Retinal pigment epithelial cell (primary cell): ENCODE measurements around the gene SND1.

Experiments used
- DNase-seq: peaks from one replicate; pipeline ENCODE4 v3.0.0-alpha.2; 2010; ENCODE audit warnings: low read depth
- H3K4me3 ChIP-seq: 2 replicates; pipeline ENCODE4 v1.5.1; 2011; ENCODE audit warnings: mild to moderate bottlenecking, low read length, control low read depth, moderate library complexity
- TF ChIP-seq, protein P1 (sequence below): conservative IDR thresholded peaks from 2 replicates; pipeline ENCODE4 v1.5.1; 2011; ENCODE audit warnings: low read depth, low read length, control low read depth, inconsistent platforms

Gene SND1

GRCh38 chr7:127675721-127676120, 23.7 kb downstream of the SND1 start:
- TF ChIP-seq, protein P1, sequence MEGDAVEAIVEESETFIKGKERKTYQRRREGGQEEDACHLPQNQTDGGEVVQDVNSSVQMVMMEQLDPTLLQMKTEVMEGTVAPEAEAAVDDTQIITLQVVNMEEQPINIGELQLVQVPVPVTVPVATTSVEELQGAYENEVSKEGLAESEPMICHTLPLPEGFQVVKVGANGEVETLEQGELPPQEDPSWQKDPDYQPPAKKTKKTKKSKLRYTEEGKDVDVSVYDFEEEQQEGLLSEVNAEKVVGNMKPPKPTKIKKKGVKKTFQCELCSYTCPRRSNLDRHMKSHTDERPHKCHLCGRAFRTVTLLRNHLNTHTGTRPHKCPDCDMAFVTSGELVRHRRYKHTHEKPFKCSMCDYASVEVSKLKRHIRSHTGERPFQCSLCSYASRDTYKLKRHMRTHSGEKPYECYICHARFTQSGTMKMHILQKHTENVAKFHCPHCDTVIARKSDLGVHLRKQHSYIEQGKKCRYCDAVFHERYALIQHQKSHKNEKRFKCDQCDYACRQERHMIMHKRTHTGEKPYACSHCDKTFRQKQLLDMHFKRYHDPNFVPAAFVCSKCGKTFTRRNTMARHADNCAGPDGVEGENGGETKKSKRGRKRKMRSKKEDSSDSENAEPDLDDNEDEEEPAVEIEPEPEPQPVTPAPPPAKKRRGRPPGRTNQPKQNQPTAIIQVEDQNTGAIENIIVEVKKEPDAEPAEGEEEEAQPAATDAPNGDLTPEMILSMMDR, result no peak
- H3K4me3 ChIP-seq, result no peak overlapping the region
- no peak for DNase-seq

DNA sequence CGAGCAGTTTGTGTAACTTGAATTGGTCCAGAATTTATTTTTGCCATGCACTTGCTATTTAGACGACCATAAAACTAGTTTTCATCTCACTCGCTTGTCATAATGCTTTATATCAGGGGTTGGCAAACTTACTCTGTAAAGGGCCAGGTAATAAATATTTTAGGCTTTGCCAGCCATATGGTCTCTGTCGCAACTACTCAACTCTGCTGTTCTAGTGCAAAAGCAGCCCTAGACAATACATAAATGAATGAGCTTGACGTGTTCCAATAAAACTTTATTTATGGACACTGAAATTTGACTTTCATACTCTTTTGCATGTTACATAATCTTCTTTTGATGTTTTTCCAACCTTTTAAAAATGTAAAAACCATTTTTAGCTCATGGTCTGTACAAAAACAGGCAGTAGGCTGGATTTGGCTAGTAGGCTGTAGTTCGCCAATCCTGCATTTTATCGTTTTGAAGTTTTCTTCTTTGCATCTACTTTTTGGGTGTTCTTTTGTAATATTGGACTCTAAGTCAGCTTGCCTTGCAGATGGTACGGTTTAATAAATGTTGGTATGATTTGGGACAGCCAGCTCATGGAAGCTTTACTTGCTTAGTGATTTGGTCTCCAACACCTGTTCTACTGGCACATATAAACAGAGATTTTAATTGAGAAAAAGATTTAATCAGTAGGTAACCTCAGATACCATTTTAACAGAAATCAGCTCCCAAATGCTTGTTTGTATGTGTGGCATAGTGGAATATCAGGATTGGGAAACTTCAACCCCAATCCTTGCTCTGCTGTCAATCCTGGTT, 25.6 kb downstream of the SND1 start:
- TF ChIP-seq, protein P1, result no peak
- DNase-seq, result no peak
- H3K4me3 ChIP-seq, result no peak overlapping the region

DNA sequence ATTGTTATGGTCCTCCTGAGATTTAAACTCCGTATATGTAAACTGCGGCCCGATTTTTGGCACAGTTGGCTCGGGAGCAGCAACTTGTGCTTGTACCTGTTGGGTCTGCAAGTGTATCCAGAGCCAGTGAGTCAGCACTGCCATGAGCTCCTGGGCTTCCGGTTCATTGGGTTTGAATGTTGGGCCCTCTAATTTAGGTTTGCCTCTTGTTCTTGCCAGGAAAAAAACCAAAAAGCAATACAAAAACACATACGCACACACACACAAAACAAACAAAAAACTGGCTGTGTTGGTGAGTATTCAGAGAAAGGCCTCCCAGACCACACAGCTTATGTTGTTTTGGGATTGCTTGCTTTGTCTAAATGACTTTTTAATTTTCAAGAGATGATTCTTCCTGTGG, 26.3 kb downstream of the SND1 start:
- H3K4me3 ChIP-seq, result no peak overlapping the region
- no peak for DNase-seq
- TF ChIP-seq, protein P1, result no peak

- TF ChIP-seq, protein P1, result no peak
- no peak for DNase-seq
- no peak overlapping the region for H3K4me3 ChIP-seq
Observed at GRCh38 chr7:127678947-127679346, 27.0 kb downstream of the SND1 start.

- H3K4me3 ChIP-seq, result no peak overlapping the region
- DNase-seq, result no peak
- TF ChIP-seq, protein P1, result no peak
Observed at GRCh38 chr7:127680983-127681382, 29.0 kb downstream of the SND1 start.

DNA sequence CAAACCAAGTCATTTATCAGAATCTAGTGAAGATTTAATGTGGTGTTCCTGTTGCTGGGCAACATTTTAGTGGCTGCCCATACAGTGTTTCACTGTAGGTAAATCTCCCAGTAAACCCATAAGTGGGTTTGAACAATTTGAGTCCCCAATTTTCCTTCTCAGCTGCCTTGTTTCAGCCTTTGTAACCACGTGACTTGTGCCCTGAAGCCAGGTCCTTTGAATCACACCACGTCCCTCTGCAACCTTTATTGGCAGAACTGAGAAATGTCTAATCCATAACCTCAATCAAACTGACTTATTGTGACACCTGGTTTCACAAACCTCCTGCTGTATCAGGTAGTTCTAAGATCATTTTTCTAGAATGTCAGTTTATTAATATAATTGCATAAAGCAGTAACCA, 30.1 kb downstream of the SND1 start:
- TF ChIP-seq, protein P1, result no peak
- H3K4me3 ChIP-seq, result no peak overlapping the region
- no peak for DNase-seq
